Brain microvascular endothelial cell (primary cell): ENCODE measurements around the gene ZNF436.

Source experiments
- DNase-seq: peaks from one replicate; pipeline ENCODE4 v3.0.0-alpha.2; 2020
- H3K27ac ChIP-seq: fragments of 250-450 bp; sonication (Bioruptor Pico); 2 replicates; pipeline ENCODE4 v1.5.1; 2020; ENCODE audit warnings: mild to moderate bottlenecking, moderate library complexity
- H3K27me3 ChIP-seq: fragments of 250-450 bp; sonication (Bioruptor Pico); replicated peaks from 2 replicates; pipeline ENCODE4 v1.5.1; 2020; ENCODE audit warnings: mild to moderate bottlenecking
- H3K36me3 ChIP-seq: fragments of 250-450 bp; sonication (Bioruptor Pico); replicated peaks from 2 replicates; pipeline ENCODE4 v1.5.1; 2020; ENCODE audit warnings: mild to moderate bottlenecking
- H3K4me3 ChIP-seq: 2 replicates; pipeline ENCODE4 v1.5.1; 2011; ENCODE audit warnings: low read depth, mild to moderate bottlenecking, control low read depth, low read length, moderate library complexity
- CTCF ChIP-seq: IDR thresholded peaks from 2 replicates; pipeline ENCODE4 v1.5.1; 2011; ENCODE audit warnings: low read depth, mild to moderate bottlenecking, moderate library complexity, low read length, control low read depth, inconsistent platforms; ENCODE audit errors: missing control alignments
- in situ Hi-C: cut with HindIII; loops from 2 replicates; pipeline ENCODE4 v1.10.0; 2017; ENCODE audit warnings: low sequenced_read_pairs, low pct_ligation_motif_present

Gene ZNF436

GRCh38 chr1:23396380-23396779 lies 26.7 kb upstream of the ZNF436 start:
- H3K36me3 ChIP-seq = no peaks in the 10 kb centered on the region
- DNase-seq = no peak
- in situ Hi-C loops = no loop called here
- H3K27ac ChIP-seq = no peak overlapping the region
- H3K4me3 ChIP-seq = no peak overlapping the region
- TF ChIP-seq CTCF = no peak
- H3K27me3 ChIP-seq = no peaks in the 10 kb centered on the region

GRCh38 chr1:23395849-23396248 lies 26.2 kb upstream of the ZNF436 start:
- no peak for TF ChIP-seq CTCF
- no peak overlapping the region for H3K4me3 ChIP-seq
- no peak overlapping the region for H3K27ac ChIP-seq
- no peak for DNase-seq
- no peaks in the 10 kb centered on the region for H3K36me3 ChIP-seq
- H3K27me3 ChIP-seq = no peaks in the 10 kb centered on the region
- in situ Hi-C loops = no loop called here

GRCh38 chr1:23395154-23395724 lies 25.6 kb upstream of the ZNF436 start:
- in situ Hi-C loops = no loop called here
- no peak for DNase-seq
- H3K36me3 ChIP-seq = no peaks in the 10 kb centered on the region
- no peak overlapping the region for H3K27ac ChIP-seq
- no peaks in the 10 kb centered on the region for H3K27me3 ChIP-seq
- TF ChIP-seq CTCF = no peak
- no peak overlapping the region for H3K4me3 ChIP-seq

GRCh38 chr1:23394684-23395083 lies 25.0 kb upstream of the ZNF436 start:
- DNase-seq = peak; percentile 47
- in situ Hi-C loops = no loop called here
- H3K27me3 ChIP-seq = no peaks in the 10 kb centered on the region
- peak; percentile 27 for TF ChIP-seq CTCF
- H3K4me3 ChIP-seq = no peak overlapping the region
- peak overlapping the region; percentile 49 for H3K27ac ChIP-seq
- no peaks in the 10 kb centered on the region for H3K36me3 ChIP-seq

- H3K27me3 ChIP-seq = no peaks in the 10 kb centered on the region
- peak overlapping the region; percentile 49 for H3K27ac ChIP-seq
- in situ Hi-C loops = no loop called here
- TF ChIP-seq CTCF = no peak
- H3K4me3 ChIP-seq = no peak overlapping the region
- DNase-seq = peak; percentile 76
- H3K36me3 ChIP-seq = no peaks in the 10 kb centered on the region
These were observed 24.5 kb upstream of the ZNF436 start for GRCh38 chr1:23394181-23394580.

- Histone ChIP-seq H3K4me3 (no peak overlapping the region), H3K27ac (peak overlapping the region; percentile 49), H3K27me3 (no peaks in the 10 kb centered on the region), H3K36me3 (no peaks in the 10 kb centered on the region)
- peak; percentile 56 for DNase-seq
- in situ Hi-C loops = no loop called here
- TF ChIP-seq CTCF = no peak
These were observed 24.1 kb upstream of the ZNF436 start for GRCh38 chr1:23393706-23394105.
